NCI-H128 (cell line): ENCODE measurements around the gene RPUSD4.

ENCODE experiments used
- DNase-seq: peaks from one replicate; lab custom pipeline; 2025; ENCODE audit not compliant: unreplicated experiment; lab: John Stamatoyannopoulos, UW

RPUSD4 gene

DNA sequence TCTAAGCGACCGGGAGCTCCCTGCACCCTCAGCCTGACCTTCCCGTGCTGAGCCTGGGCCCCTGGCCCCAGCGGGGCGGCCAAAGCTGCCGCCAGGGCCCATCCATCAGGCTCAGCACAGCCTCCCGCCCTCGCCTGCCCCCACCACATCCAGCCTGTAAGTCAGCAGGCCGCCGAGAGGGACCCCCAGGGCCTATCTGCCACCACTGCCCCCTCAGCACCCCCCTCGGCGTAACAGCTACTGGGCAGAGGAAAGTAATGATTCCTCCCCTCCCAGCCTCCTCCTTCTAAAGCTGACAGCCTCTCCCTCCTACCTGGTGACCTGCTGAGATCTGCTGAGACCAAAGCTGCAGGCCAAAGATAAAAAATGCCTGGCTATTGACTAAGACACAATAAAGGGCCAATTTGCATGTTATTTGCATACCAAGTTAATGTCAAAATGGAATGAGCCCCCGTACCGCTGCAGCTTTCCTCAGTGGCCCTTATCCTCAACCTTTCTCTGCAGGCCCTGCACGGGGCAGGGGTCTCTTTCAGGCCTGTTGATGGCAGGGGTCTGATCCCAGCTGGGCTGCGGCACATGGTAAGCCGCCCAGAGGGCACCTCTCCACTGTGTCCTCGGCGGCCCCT is 51.6 kb downstream of the RPUSD4 start:
- DNase-seq: no peak

DNA sequence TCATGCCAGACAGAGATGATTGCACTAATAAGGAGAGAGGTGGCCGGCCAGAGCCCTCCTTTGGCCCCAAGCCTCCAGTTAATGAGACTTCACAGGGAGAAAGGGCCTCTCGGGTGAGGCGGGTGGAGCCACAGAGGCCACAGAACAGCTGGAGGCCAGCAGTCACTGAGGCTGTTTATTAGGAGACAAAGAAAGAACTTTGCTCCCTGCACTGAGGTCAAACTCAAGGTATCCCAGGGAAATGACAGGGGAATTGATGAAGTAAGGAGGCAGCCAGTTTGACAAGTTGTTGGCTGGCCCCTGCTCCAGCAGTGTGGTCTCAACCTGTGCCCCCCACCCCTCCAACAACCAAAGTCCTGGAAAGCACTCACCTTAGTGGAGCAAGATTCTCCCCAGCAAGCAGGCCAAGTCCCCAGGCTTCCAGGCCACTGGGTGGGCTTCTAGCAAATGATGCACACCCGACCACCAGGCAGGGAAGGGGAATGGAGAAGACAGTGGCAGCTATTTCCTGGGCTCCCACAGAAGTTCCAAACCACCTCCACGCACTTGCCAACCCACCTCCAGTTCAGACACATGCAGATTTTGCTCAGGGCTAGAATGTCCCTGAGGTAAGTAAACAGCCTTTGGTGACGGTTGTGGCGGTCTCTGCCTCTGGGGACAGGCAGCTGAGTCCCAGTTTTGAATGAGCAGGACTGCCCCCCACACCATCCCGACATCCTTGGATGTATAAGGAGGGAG is 53.2 kb downstream of the RPUSD4 start:
- DNase-seq: no peak

DNA sequence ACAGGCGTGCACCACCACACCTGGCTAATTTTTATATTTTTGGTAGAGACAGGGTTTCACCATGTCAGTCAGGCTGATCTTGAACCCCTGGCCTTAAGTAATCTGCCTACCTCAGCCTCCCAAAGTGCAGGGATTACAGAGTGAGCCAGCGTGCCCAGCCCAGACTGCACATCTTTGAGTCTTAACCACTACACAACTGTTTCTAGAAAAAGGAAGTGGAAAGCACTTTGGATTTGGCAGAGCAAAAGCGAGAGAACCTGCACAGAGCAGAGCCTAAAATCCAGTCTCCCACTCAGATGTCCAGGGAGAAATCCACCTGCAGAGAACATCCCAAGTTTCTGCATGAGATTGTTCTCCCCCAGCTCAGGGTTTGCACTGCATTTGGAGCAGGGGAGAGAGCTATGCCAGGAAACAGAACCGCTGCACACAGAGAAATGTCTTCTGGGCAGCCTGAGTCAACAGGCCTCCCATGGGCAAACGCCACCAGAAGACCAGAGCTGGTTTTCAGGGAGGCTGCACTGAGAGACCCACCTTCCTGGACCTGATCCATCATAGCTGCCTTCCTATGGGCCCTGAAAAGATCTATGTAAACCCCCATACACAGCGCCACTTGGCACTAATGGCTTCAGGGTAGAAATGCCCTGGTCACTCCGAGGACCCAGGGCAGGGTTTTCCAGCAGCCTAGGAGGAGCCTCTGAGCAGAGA is 54.0 kb downstream of the RPUSD4 start:
- DNase-seq: no peak

DNA sequence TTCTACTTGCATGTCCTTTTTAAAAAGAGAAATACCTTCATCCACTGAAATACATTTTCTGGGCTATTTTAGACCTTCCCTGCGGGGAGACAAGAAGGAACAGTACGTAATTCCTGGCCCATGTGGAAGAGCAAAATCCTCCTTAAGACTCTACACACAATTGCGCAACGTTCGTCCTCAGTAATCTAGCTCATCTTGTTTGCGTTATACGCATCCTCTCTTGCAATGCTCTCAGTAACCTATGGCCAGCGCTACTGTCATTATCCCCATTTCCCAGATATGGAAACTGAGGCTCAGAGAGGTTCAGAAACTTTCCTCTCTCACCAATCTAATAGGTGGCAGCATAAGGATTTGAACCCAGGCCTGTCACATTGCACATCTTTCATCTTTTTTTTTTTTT is 54.6 kb downstream of the RPUSD4 start:
- no peak for DNase-seq

DNA sequence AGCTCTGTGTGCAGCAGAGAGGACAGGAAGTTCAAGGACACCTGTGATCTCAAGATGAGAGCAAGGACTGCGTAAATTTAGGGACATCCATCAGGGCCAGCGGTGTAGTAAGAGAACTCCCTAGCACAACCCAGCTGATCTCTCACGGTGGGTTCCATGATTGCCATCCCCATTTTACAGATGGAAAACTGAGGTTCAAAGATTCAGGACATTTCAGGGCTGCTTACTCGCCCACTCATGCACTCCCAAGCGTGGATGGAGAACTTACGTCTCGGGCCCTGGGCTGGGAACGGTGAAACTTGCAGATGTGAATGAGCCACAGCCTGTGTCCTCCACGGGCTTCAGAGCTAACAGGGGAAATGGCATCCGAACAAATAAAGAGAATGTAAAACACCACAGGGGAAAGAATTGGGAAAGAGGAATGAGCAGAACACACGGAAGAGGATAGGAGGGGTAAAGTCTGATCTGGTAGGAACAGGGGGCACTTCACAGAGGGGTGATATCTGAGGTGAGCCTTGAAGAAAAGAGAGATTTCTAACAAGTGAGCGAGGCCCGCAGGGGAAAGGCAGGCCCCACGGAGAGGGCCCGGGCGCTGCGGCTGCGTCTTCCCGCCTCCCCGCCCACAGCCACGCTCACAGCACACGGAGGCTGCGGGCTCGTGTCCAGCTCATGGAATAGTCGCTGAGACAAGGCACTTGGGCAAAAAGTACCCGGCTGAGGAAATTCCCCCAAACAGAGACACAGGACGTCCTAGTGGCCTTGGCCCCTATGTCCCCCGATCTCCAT is 55.9 kb downstream of the RPUSD4 start:
- no peak for DNase-seq

DNA sequence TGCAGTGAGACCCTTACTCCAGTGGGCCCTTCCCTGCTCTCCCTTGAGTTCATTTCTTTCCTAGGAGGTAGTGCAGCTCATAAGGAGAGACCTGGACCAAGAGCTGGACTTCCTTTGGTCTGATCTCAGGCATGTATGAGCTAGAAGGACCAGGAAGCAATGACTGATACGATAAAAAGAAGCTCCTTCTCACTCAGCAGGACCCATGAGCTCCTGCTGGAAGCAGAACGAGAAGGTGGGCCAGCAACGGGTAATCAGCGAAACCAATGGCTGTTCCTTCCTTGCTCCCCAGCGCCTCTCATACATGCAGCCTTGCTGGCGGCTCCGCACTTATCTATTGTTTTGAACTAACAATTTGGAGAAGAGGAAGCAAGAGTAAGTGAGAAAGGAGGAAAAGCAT is 56.8 kb downstream of the RPUSD4 start:
- no peak for DNase-seq

DNA sequence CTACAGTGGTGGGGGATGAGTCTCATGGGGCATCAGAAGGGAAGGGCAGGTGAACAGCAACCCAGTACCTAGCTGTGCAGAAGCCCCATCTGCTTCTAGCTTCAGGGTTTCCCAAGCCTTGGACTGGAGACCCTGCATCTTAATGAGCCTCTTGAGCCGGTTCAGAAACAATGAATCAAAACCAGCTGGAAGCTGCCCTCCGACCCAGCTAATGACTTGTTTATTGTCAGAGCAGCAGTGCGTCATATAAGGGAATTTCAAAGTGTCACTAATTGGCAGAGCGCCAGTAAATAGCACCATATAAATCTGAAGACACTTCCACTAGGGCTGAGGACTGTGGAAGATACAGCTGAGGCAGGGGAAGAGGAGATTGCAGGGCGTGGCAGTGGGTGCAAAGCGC is 57.5 kb downstream of the RPUSD4 start:
- no peak for DNase-seq

DNA sequence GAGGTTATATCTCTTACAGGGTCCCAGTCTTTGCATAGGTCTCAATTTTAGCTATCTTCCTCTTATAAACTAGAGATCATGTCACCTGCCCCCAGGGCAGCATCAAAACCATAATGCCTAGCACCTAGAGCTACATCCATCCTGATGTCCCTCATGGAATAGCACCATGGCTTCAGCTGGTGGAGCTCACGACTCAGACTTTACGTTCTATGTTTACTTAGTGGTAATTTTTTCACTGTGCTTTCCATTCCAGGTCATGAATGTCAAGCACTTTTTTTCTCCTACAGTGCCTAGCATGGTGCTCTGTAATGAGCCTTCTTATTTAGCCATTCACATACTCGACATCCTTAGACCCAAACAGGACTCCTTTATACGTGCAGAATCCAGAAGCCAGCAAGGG is 58.4 kb downstream of the RPUSD4 start:
- no peak for DNase-seq

DNA sequence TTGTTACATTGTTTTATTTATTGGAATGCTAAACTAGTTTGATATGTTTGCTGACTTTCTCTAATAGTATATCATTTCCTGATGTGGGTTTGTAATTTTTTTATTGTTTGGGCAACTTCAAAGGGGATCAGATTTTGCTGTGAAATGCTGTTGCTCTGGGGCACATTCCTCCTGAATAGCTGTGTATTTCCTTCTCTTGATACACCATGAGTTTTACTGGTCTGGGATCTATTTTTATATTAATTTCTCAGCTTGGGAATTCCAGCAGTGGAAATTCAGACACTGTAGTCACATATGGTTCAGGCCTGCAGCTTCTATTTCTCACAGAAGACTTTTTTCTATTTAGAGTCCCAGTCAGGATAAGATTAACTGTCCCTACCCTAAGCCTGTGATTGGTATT is 58.9 kb downstream of the RPUSD4 start:
- DNase-seq: no peak

DNA sequence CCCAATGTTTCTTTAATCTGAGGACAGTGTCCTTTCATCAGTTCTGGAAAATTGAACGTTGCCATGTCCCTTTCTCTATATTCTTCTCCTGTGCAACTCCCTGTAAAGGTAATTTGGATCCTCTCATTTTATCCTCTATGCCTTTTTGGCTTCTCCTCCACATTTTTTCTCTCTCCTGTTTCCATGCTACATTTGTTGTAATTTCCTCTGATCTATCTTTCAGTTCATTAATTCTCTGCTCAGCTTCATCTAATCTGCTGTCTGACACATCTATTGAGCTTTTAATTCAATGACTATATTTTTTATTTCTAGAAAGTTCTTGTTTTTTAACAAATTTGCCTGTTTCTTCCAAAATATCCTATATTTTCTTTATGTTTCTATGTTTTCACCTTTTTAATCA is 59.3 kb downstream of the RPUSD4 start:
- DNase-seq: no peak
